HG03095 (cell line): ENCODE results near the gene KLHDC8B.

Experiments used
- ATAC-seq: cut with Tn5 transposase; IDR thresholded peaks from one replicate; pipeline ENCODE4 v1.9.1; 2021; ENCODE audit warnings: moderate library complexity; ENCODE audit not compliant: unreplicated experiment

Gene KLHDC8B

GRCh38 chr3:49158103-49158709, 13.2 kb upstream of the KLHDC8B start:
- ATAC-seq = no peak

- ATAC-seq = no peak
Observed at GRCh38 chr3:49158792-49159191, 12.6 kb upstream of the KLHDC8B start.

- no peak for ATAC-seq
Observed at GRCh38 chr3:49161197-49161596, 10.2 kb upstream of the KLHDC8B start.

GRCh38 chr3:49161808-49162530, 9.4 kb upstream of the KLHDC8B start:
- no peak for ATAC-seq

GRCh38 chr3:49162751-49163419, 8.5 kb upstream of the KLHDC8B start:
- no peak for ATAC-seq

GRCh38 chr3:49163609-49164008, 7.8 kb upstream of the KLHDC8B start:
- ATAC-seq = no peak

GRCh38 chr3:49164983-49165720, 6.2 kb upstream of the KLHDC8B start:
- ATAC-seq = no peak

GRCh38 chr3:49165771-49166751, 5.3 kb upstream of the KLHDC8B start, which contains the start of gene CCDC71:
Gene CCDC71, minus strand, starts transcription at chr3:49166331. Its CDS starts 2,123 bp downstream, at chr3:49164208.
- peak; percentile 60 for ATAC-seq

GRCh38 chr3:49166752-49167556, 4.4 kb upstream of the KLHDC8B start:
- no peak for ATAC-seq

GRCh38 chr3:49170744-49171118, 667 bp upstream of the KLHDC8B start:
- no peak for ATAC-seq

- ATAC-seq = no peak
Observed at GRCh38 chr3:49171775-49172500, 540 bp downstream of the KLHDC8B start.

- ATAC-seq = no peak
Observed at GRCh38 chr3:49172551-49173041, 1.2 kb downstream of the KLHDC8B start.

- ATAC-seq = no peak
Observed at GRCh38 chr3:49173116-49173791, 1.9 kb downstream of the KLHDC8B start.

GRCh38 chr3:49173792-49174170, 2.4 kb downstream of the KLHDC8B start:
- ATAC-seq = no peak

- ATAC-seq = no peak
Observed at GRCh38 chr3:49174397-49174985, 3.1 kb downstream of the KLHDC8B start.

GRCh38 chr3:49175530-49175929, 4.1 kb downstream of the KLHDC8B start:
- ATAC-seq = no peak

- no peak for ATAC-seq
Observed at GRCh38 chr3:49177073-49177472, 5.7 kb downstream of the KLHDC8B start.

GRCh38 chr3:49180116-49180515, 8.7 kb downstream of the KLHDC8B start:
- ATAC-seq = no peak
